Smooth muscle cell of the brain vasculature (primary cell): ENCODE results near the gene PFAS.
"Not testable (repeated sequence)": the region's sequence is repeated elsewhere in the genome, so short reads cannot be mapped to it uniquely, and the experiment has no call there.

Source experiments
- DNase-seq: peaks from one replicate; pipeline ENCODE4 v3.0.0-alpha.2; 2012; ENCODE audit warnings: low read depth, low spot score

Gene PFAS

GRCh38 chr17:8248751-8249607 is at the start of gene PFAS:
Gene PFAS, plus strand, starts transcription at chr17:8249289. Its CDS starts 4,649 bp downstream, at chr17:8253938.
- DNase-seq, result peak; percentile 84

GRCh38 chr17:8204761-8205555 is 44.1 kb upstream of the PFAS start:
- DNase-seq, result no peak

GRCh38 chr17:8206536-8206935 is 42.6 kb upstream of the PFAS start:
- DNase-seq, result no peak

GRCh38 chr17:8209907-8210760 is 39.0 kb upstream of the PFAS start, which contains the start of gene AURKB:
Gene AURKB, minus strand, starts transcription at chr17:8210575. Its CDS starts 351 bp downstream, at chr17:8210224.
- peak; percentile 91 for DNase-seq

- DNase-seq, result no peak
Observed at GRCh38 chr17:8210761-8211458, 38.2 kb upstream of the PFAS start.

- no peak for DNase-seq
Observed at GRCh38 chr17:8212312-8213180, 36.5 kb upstream of the PFAS start.

GRCh38 chr17:8214000-8214399 is 35.1 kb upstream of the PFAS start:
- DNase-seq, result not testable (repeated sequence)

- DNase-seq, result peak; percentile 83
Observed at GRCh38 chr17:8220783-8221662, 28.1 kb upstream of the PFAS start.

GRCh38 chr17:8221663-8222379 is 27.3 kb upstream of the PFAS start:
- peak; percentile 76 for DNase-seq

GRCh38 chr17:8222380-8222629 is 26.8 kb upstream of the PFAS start:
- no peak for DNase-seq

- DNase-seq, result peak; percentile 80
Observed at GRCh38 chr17:8222630-8223355, 26.3 kb upstream of the PFAS start.

GRCh38 chr17:8223356-8224126 is 25.5 kb upstream of the PFAS start:
- DNase-seq, result no peak

GRCh38 chr17:8224891-8225812 is 23.9 kb upstream of the PFAS start:
- DNase-seq, result no peak

- peak; percentile 36 for DNase-seq
Observed at GRCh38 chr17:8225813-8226535, 23.1 kb upstream of the PFAS start.

GRCh38 chr17:8226536-8227237 is 22.4 kb upstream of the PFAS start:
- peak; percentile 77 for DNase-seq
